Gastrocnemius medialis (tissue), 4 donors: ENCODE measurements around the gene BAHCC1.

Experiments
- CTCF ChIP-seq, 5 experiments: fragments of 450-650 bp in 3 of 5; fragments of 200-600 bp in 2 of 5; sonication (generic) in 2 of 5; IDR thresholded peaks in 4 of 5; conservative IDR thresholded peaks in 1 of 5; 1 replicate in 4 of 5; 2 replicates in 1 of 5; pipeline ENCODE4 v1.5.1; 2016 to 2019; ENCODE audit warnings: antibody characterized with exemption in 5 of 5, mild to moderate bottlenecking in 3 of 5, moderate library complexity in 3 of 5
- POLR2A ChIP-seq, 2 donors: fragments of 450-650 bp; IDR thresholded peaks; one replicate each; pipeline ENCODE4 v1.6.1; 2017; ENCODE audit warnings: antibody characterized with exemption in 2 of 2, mild to moderate bottlenecking in 2 of 2, moderate library complexity in 2 of 2

GRCh38 chr17:81482673-81483072, 87.4 kb downstream of the BAHCC1 start:
- no peak for TF ChIP-seq POLR2A (IDR thresholded peaks at IDR 0.05)
- TF ChIP-seq CTCF (IDR thresholded peaks at IDR 0.05 in 4 of 5, conservative IDR thresholded peaks at IDR 0.05 in 1 of 5) = no peak
